Trophoblast cell (in vitro differentiated cells and primary cell): ENCODE measurements around the gene P2RY6.
"Not testable (repeated sequence)": the region's sequence is repeated elsewhere in the genome, so short reads cannot be mapped to it uniquely, and the experiment has no call there.

ENCODE experiments used
- DNase-seq, 2 donors: peaks; one replicate each; pipeline ENCODE4 v3.0.0-alpha.2; 2016
- H2AFZ ChIP-seq: 2 replicates; pipeline ENCODE4 v1.6.1; 2013; ENCODE audit warnings: low read length, moderate library complexity, mild to moderate bottlenecking; ENCODE audit not compliant: insufficient read depth, poor library complexity
- H2AK5ac ChIP-seq: 2 replicates; pipeline ENCODE4 v1.6.1; 2013; ENCODE audit warnings: mild to moderate bottlenecking, low read length
- H2BK120ac ChIP-seq: 2 replicates; pipeline ENCODE4 v1.6.1; 2013; ENCODE audit warnings: low read length, mild to moderate bottlenecking, moderate library complexity; ENCODE audit not compliant: insufficient read depth, poor library complexity
- H2BK12ac ChIP-seq: 2 replicates; pipeline ENCODE4 v1.6.1; 2013; ENCODE audit warnings: mild to moderate bottlenecking, low read length, moderate library complexity
- H2BK5ac ChIP-seq: 2 replicates; pipeline ENCODE4 v1.6.1; 2013; ENCODE audit warnings: low read length, low read depth, moderate library complexity, mild to moderate bottlenecking; ENCODE audit not compliant: poor library complexity
- H3K14ac ChIP-seq: 2 replicates; pipeline ENCODE4 v1.6.1; 2013; ENCODE audit warnings: mild to moderate bottlenecking, low read length
- H3K18ac ChIP-seq: 2 replicates; pipeline ENCODE4 v1.6.1; 2013; ENCODE audit warnings: mild to moderate bottlenecking, low read length
- H3K23ac ChIP-seq: 2 replicates; pipeline ENCODE4 v1.6.1; 2013; ENCODE audit warnings: low read length
- H3K27ac ChIP-seq: 2 replicates; pipeline ENCODE4 v1.5.1; 2013; ENCODE audit warnings: low read depth, mild to moderate bottlenecking, inconsistent platforms, low read length, moderate library complexity
- H3K27me3 ChIP-seq: 2 replicates; pipeline ENCODE4 v1.6.1; 2013; ENCODE audit warnings: inconsistent platforms, mild to moderate bottlenecking, low read length, moderate library complexity; ENCODE audit not compliant: insufficient read depth
- H3K36me3 ChIP-seq, 2 experiments: 1 replicate in 1 of 2; 2 replicates in 1 of 2; pipeline ENCODE4 v1.6.1; 2013; ENCODE audit warnings: low read length in 2 of 2, mild to moderate bottlenecking in 2 of 2, moderate library complexity in 1 of 2; ENCODE audit not compliant: insufficient read depth in 2 of 2, control insufficient read depth in 1 of 2
- H3K4ac ChIP-seq: 2 replicates; pipeline ENCODE4 v1.6.1; 2013; ENCODE audit warnings: low read depth, mild to moderate bottlenecking, low read length, moderate library complexity
- H3K4me1 ChIP-seq, 2 experiments: 1 replicate in 1 of 2; 2 replicates in 1 of 2; pipeline ENCODE4 v1.6.1; 2013; ENCODE audit warnings: low read length in 2 of 2, mild to moderate bottlenecking in 2 of 2, moderate library complexity in 1 of 2; ENCODE audit not compliant: insufficient read depth in 2 of 2, control insufficient read depth in 1 of 2
- H3K4me2 ChIP-seq: 2 replicates; pipeline ENCODE4 v1.6.1; 2013; ENCODE audit warnings: inconsistent platforms, mild to moderate bottlenecking, low read length, moderate library complexity
- H3K4me3 ChIP-seq: 2 replicates; pipeline ENCODE4 v1.5.1; 2013; ENCODE audit warnings: mild to moderate bottlenecking, low read depth, low read length, inconsistent platforms
- H3K79me1 ChIP-seq: one replicate; pipeline ENCODE4 v1.6.1; 2013; ENCODE audit warnings: low read length
- H3K79me2 ChIP-seq: 2 replicates; pipeline ENCODE4 v1.6.1; 2013; ENCODE audit warnings: low read length, mild to moderate bottlenecking; ENCODE audit not compliant: control insufficient read depth, insufficient read depth, poor library complexity
- H3K9ac ChIP-seq: 2 replicates; pipeline ENCODE4 v1.6.1; 2013; ENCODE audit warnings: mild to moderate bottlenecking, low read length
- H3K9me3 ChIP-seq: 2 replicates; pipeline ENCODE4 v1.6.1; 2013; ENCODE audit warnings: low read depth, mild to moderate bottlenecking, control low read depth, inconsistent platforms, low read length; ENCODE audit not compliant: insufficient read depth
- H4K12ac ChIP-seq: 2 replicates; pipeline ENCODE4 v1.6.1; 2013; ENCODE audit warnings: low read depth, mild to moderate bottlenecking, low read length, moderate library complexity
- H4K8ac ChIP-seq: 2 replicates; pipeline ENCODE4 v1.6.1; 2013; ENCODE audit warnings: low read depth, mild to moderate bottlenecking, low read length, moderate library complexity
- H4K91ac ChIP-seq: one replicate; pipeline ENCODE4 v1.6.1; 2013; ENCODE audit warnings: low read depth, mild to moderate bottlenecking, low read length, moderate library complexity
- WGBS: extraction: QIAGEN DNeasy Blood & Tissue Kit; methylation state at CpG from one replicate; pipeline ENCODE4 v1.1.7; 2013; ENCODE audit warnings: missing lambda C conversion rate; ENCODE audit not compliant: insufficient read length, insufficient coverage; ENCODE audit errors: extremely low coverage; 5-methylcytosine and 5-hydroxymethylcytosine counted together

P2RY6 gene

GRCh38 chr11:73273222-73273895 is 1.2 kb downstream of the P2RY6 start:
- Histone ChIP-seq H3K18ac (no peak overlapping the region), H4K91ac (peak overlapping the region; percentile 77), H3K27ac (peak overlapping the region; percentile 98), H3K4me3 (peak overlapping the region; percentile 69), H3K27me3 (no peaks in the 10 kb centered on the region), H3K4ac (peak overlapping the region; percentile 81), H2BK120ac (peak overlapping the region; percentile 74), H3K14ac (peak overlapping the region; percentile 61), H3K4me2 (peak overlapping the region; percentile 55), H3K9me3 (no peaks in the 10 kb centered on the region), H2AK5ac (no peak overlapping the region), H4K12ac (no peak overlapping the region), H3K9ac (peak overlapping the region; percentile 73), H4K8ac (peak overlapping the region; percentile 9), H3K79me2 (peaks cover 26% of the 10 kb centered on the region), H3K23ac (no peak overlapping the region), H3K4me1 (peaks cover 51 to 58% of the 10 kb centered on the region in 2 experiments), H3K36me3 (peaks cover 0 to 2% of the 10 kb centered on the region in 2 experiments), H2BK12ac (peak overlapping the region; percentile 42), H2AFZ (peak overlapping the region; percentile 37), H2BK5ac (peak overlapping the region; percentile 88), H3K79me1 (peaks cover 45% of the 10 kb centered on the region)
- WGBS: no CpG with 5 or more reads among the region's 8 CpGs
- no peak for DNase-seq

GRCh38 chr11:73274191-73274590 is 2.1 kb downstream of the P2RY6 start:
- H4K12ac ChIP-seq, H3K18ac ChIP-seq, H2BK120ac ChIP-seq, H2BK12ac ChIP-seq, H3K27me3 ChIP-seq, H3K23ac ChIP-seq, H3K4me3 ChIP-seq, H3K36me3 ChIP-seq, H3K9ac ChIP-seq, H2AK5ac ChIP-seq, H4K8ac ChIP-seq, H3K14ac ChIP-seq, H4K91ac ChIP-seq, H2BK5ac ChIP-seq, DNase-seq, H3K9me3 ChIP-seq, H2AFZ ChIP-seq: not testable (repeated sequence)
- Histone ChIP-seq H3K79me1 (peaks cover 38% of the 10 kb centered on the region), H3K4me1 (peaks cover 43 to 50% of the 10 kb centered on the region in 2 experiments), H3K79me2 (peaks cover 26% of the 10 kb centered on the region), H3K4ac (peak overlapping the region; percentile 43), H3K27ac (peak overlapping the region; percentile 98), H3K4me2 (peak overlapping the region; percentile 55)
- no CpG with 5 or more reads among the region's 4 CpGs for WGBS

GRCh38 chr11:73274722-73275380 is 2.7 kb downstream of the P2RY6 start:
- peak overlapping the region; percentile 33 for H2BK120ac ChIP-seq
- H3K4ac ChIP-seq: peak overlapping the region; percentile 87
- H2AFZ ChIP-seq: no peak overlapping the region
- peaks cover 30% of the 10 kb centered on the region for H3K79me2 ChIP-seq
- no peaks in the 10 kb centered on the region for H3K9me3 ChIP-seq
- H3K4me1 ChIP-seq: peaks cover 43 to 51% of the 10 kb centered on the region in 2 experiments
- H4K8ac ChIP-seq: peak overlapping the region; percentile 32
- H3K27ac ChIP-seq: peak overlapping the region; percentile 84
- H3K36me3 ChIP-seq: peaks cover 0 to 2% of the 10 kb centered on the region in 2 experiments
- peaks cover 38% of the 10 kb centered on the region for H3K79me1 ChIP-seq
- no CpG with 5 or more reads among the region's 11 CpGs for WGBS
- peak overlapping the region; percentile 8 for H3K9ac ChIP-seq
- H2BK12ac ChIP-seq: peak overlapping the region; percentile 76
- H3K27me3 ChIP-seq: no peaks in the 10 kb centered on the region
- no peak overlapping the region for H4K12ac ChIP-seq
- peak overlapping the region; percentile 60 for H2BK5ac ChIP-seq
- H3K4me3 ChIP-seq: peak overlapping the region; percentile 48
- peak overlapping the region; percentile 38 for H3K4me2 ChIP-seq
- H3K18ac ChIP-seq: peak overlapping the region; percentile 80
- H2AK5ac ChIP-seq: peak overlapping the region; percentile 77
- peak overlapping the region; percentile 58 for H3K14ac ChIP-seq
- DNase-seq: no peak
- no peak overlapping the region for H3K23ac ChIP-seq
- peak overlapping the region; percentile 92 for H4K91ac ChIP-seq

- peak overlapping the region; percentile 84 for H3K27ac ChIP-seq
- no peak overlapping the region for H2BK12ac ChIP-seq
- H2AFZ ChIP-seq: no peak overlapping the region
- peaks cover 28% of the 10 kb centered on the region for H3K79me2 ChIP-seq
- no peak overlapping the region for H3K23ac ChIP-seq
- H2BK5ac ChIP-seq: no peak overlapping the region
- H3K9ac ChIP-seq: no peak overlapping the region
- H2BK120ac ChIP-seq: peak overlapping the region; percentile 33
- H2AK5ac ChIP-seq: no peak overlapping the region
- no peaks in the 10 kb centered on the region for H3K27me3 ChIP-seq
- no CpG with 5 or more reads among the region's 4 CpGs for WGBS
- no peaks in the 10 kb centered on the region for H3K9me3 ChIP-seq
- H4K91ac ChIP-seq: peak overlapping the region; percentile 92
- peak overlapping the region; percentile 80 for H3K18ac ChIP-seq
- H3K36me3 ChIP-seq: peaks cover 0 to 2% of the 10 kb centered on the region in 2 experiments
- no peak overlapping the region for H4K8ac ChIP-seq
- no peak overlapping the region for H3K4me3 ChIP-seq
- DNase-seq: peak; percentile 92 to 96
- H3K14ac ChIP-seq: no peak overlapping the region
- H3K4ac ChIP-seq: peak overlapping the region; percentile 87
- peaks cover 42 to 51% of the 10 kb centered on the region in 2 experiments for H3K4me1 ChIP-seq
- H3K4me2 ChIP-seq: peak overlapping the region; percentile 38
- H3K79me1 ChIP-seq: peaks cover 34% of the 10 kb centered on the region
- H4K12ac ChIP-seq: no peak overlapping the region
Observed at GRCh38 chr11:73275381-73275750, 3.2 kb downstream of the P2RY6 start.
